OCI-LY3 (cell line): ENCODE results near the gene PLA2G2A.

Source experiments
- CTCF ChIP-seq: fragments of 200-600, 300-600 bp; sonication (generic); IDR thresholded peaks from 2 replicates; pipeline ENCODE4 v1.5.1; 2014; ENCODE audit warnings: antibody characterized with exemption, low read length, low read depth
- EZH2phosphoT487 ChIP-seq: fragments of 200-600 bp; shearing (Covaris generic); IDR thresholded peaks from 2 replicates; pipeline ENCODE4 v1.6.1; 2018; ENCODE audit warnings: antibody characterized with exemption, mixed run types, low read depth

DNA sequence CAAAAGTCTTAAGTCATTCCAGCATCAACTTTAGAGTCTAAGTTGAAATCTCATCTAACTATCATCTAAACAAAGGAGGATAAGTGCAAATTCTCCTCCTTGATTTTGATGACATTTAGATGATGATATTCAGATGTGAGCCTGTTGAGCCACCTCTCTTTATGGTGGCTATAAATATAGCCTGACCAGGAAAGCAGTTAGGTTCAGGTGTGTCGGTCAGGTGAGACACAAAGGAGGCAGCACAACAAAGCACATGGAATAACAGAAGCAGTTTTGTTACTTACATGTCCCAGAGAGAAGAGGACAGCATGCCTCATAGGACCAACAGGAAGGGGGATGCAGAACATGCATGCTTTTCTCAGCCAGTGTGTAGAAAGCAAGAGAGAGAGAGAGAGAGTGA, 30.6 kb upstream of the PLA2G2A start:
- TF ChIP-seq CTCF (no peak), EZH2phosphoT487 (no peak)
